ENCODE measurements around the gene C3orf22.

Gene C3orf22

DNA sequence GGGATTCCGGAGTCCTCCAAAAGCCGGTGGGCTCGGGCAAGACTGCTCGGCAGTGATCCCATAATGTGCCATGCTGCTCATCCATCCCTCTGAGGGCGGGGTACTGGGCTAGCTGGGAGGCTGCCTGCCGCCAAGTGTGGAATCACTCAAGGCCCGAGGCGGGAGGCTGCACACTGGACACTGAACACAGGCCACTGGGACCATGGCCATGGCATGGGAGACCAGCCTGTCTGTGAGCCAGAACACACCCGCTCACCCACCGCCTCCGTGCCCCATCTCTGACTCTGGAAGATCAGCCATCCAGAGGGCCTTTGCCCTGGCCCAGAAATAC, 1.4 kb downstream of the C3orf22 start:
- DNase-seq: no peak

DNA sequence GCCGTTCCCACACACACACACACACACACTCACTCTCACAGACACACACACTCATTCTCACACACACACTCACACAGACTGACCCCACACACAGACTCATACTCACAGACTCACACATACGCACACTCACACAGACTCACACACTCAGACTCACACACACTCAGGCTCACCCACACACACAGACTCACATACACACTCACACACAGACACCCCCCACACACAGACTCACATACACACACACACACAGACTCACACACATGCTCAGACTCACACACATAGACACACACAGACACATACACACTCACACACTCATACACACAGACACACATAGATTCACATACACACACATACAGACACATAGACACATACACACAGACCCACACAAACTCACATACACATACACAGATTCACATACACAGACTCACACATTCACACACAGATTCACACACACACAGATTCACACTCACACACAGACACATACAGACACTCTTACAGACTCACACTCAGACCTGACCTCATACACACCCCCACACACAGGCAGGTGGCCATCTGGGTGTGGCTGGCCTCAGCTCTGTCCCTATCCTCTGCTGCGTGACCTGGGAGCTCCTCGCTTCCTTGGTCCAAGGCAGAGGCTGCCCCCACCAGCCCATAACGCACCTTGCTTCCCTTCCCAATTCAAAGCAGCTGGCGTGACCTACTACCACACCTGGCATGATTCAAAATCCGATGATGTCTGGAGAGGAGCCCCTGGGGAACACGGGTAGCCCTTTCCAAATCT, 1.9 kb downstream of the C3orf22 start:
- no peak for DNase-seq

DNA sequence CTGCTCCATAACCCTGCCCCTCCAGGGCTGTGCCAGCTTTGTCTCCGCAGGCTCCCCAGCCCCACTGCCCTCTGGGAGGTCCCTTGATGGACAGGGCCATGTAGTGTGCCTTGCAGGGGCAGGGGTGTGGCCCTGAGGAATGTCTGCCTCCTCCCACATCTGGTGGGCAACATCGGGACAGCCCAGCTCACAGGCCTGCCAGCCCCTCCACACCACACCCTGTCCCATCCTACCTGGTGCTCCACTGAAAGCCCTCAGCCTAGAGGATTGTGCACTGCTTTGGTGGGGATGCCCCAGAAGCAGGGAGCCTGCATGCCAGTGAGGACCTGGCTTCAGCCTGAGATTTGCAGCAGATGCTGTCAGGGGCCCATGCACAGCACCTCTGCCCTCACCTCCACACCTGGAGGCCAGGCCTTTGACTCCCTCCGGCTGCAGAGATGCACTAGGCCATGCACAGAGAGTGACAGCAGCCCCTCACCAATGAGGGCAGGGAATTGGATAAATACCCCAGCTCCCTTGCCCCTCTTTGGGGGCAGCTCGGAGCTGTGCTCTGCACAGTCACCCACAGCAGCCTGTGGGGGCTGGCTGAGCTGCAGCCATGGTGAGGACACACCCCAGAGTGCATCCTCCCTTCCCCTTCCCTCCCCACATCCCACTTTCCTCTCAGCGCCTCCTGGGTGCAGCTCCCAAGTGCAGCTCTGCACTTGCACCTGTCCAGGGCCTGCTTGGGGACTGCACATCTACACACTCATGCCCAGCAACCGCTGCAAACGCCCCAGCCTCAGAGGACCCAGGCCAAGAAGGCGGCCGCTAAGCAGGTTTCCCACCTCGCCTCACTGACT, 2.7 kb downstream of the C3orf22 start:
- DNase-seq: no peak

DNA sequence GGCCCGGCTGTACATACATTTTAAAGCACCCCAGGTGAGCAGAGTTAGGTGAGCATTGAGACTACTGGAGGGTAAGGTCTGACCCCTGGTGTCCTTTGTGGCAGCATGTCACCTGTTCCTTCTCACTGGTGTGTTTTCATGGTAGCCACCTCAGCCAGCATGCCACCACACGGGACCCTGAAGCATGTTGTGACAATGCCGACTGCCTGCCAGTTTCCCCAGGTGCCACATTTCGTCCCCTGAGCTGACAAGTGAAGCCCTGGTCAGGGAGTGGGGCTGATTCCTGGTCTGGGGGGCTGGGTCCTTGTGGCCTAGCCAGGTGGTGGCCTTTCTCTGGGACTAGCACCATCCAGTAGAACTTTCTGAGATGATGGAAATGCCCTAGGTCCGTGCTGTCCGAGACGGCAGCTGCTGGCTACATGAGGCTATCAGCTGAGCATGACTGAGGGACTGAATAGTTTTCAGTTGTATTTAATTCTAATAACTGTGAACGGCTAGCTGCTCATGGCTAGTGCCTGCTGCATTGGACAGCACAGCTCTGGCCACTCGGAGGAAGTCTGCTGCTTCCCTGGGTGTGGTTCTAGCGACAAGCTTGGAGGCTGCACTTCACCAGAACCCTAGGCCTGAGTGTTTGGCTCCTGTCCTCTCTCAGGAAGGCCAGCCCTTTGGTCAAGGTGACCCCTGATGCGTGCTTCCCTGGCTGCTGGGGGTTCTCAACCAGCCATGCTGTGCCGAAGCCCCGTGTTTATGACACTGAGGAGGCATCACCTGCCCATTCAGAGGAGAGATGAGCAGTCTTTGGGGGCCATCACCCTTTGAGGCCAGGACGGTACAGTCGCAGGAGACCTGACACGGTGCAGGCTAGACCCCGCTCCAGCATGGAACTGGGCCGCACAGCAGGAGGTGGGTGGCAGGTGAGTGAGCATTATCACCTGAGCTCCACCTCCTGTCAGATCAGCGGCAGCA, 3.9 kb downstream of the C3orf22 start:
- no peak for DNase-seq

DNA sequence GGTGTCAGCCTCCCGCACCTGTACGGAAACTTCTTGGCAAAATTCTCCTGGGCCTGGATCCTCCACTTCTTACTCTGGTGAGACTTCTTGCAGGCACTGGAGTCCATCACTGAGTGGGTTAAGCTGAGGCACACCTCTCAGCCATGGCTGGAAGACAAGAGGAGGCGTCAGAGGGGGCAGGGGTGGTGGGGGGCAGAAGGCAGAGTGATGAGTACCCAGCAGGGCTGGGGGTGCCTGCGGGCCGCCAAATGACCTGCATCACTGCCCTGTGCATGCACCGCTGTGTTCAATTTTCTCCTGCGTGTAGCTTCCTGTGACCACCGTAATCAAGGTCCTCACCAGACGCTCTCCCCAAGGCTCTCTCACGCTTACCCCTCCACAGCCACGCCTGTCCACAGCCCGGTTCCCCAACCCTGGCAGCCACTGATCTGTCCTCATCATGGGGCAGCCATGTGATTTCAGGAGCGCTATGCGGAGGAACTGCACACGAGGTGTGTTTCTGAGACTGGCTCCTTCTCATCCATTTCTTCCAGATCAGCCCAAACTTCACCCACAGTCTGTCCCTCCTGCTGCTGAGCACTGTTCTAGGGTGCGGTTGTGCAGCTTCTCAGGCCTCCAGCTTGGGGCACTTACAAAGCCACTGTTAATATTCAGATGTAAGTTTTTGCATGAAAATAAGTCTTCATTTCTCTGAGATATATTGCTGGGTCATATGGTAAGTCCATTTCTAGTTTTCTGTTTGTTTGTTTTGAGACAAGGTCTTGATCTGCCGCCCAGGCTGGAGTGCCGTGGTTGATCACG, 5.2 kb downstream of the C3orf22 start:
- no peak for DNase-seq

DNA sequence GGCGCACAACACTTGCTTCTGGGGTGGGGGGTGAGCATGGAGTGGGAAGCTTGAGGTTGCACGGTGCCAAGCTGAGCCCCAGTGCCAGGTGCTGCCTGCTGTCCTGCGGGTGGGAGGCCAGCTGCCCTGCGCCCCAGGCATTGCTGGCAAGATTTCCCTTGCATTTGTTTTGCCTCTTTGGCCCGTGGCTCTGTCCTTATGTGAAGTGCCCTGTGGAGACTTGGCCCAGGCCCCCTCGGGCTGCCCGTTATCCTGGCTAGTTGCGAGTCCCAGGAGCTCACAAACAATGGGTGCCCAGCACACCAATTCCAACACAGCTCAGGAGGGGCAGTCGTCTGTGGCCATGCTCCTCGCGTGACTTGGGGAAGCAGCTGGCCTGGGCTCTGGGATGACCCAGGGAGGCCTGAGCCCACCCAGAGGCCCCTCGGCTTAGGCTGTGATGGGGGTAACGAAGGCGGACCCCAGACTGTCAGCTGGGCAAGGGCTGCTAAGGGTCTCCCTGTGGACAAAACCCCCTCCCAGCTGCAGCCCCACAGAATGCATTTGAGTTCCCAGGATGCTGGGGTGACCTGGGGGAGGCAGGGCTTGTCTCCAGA, 5.9 kb downstream of the C3orf22 start:
- DNase-seq: no peak

DNA sequence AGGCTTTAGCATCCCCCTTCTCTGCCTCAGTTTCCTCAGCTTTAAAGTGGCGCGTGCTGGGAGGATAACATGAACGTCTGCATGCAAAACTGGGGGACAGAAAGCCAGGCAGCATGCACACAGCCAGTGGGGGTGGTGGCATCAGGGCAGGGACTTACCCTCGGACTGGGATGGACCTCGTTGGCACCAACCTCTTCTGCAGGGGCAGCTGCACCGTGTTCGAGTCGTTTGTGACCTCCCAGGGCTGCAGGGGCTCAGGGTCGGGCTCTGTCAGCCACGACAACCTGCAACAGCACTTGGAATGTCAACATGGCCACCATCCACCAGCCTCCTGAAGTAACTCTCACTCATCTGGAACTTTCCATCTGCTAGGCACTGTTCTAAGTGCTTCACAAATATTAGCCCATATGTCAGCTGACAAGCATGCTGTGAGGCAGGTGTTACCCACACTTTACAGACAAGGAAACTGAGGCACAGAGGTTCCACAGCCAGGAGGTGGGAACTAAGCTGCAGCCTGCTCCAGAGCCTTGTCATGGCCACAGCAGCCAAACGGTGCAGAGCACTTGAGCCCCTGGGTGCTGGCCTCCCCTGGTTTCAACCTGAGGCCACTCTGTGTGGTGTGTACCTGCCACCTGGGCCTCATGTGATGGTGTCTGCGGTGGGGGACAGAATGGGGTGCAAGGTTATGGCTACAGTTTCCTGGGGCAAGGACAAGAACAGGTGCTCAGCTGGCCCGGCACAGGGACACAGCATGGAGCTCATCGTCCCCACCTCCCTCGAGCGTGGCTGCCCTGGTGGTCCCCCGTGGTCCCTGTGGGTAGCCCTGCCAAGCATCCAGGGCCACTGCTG, 6.7 kb downstream of the C3orf22 start:
- no peak for DNase-seq

DNA sequence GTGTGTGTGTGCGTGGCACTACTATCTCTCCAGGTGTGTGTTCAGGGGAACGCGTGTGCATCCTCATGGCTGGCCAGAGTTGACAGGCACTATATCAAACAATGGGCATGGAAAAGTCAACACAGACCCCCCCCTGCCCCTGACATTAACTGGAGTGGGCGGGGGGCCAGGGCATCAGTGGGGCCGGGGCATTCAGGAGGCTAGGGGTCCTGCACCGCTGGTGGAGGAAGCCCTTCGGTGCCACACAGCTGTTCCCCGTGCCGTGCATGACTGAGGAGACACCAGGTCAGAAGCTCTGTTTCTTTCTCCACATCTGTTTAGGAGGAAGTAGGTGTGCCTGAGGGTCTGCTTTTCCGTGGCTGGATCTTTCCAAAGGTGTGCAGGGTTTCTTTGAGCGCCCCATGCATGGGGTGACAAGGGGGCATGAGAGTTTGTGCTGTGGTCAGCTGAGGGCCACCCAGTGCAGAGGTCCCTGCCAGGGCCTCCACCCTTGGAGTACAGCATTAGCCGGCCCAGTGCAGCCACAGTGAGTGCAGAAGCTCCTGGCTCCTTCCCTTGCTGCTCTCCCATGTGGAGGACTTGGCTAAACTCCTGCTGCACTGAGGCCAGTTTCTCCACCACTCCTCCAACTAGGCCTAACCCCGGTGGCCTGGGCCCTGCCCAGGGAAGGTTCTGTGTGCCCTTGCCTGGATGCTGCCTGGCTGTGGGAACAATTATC, 7.5 kb downstream of the C3orf22 start:
- DNase-seq: peak in 5 of 56 donors; percentile 14 to 34 (median 17)

DNA sequence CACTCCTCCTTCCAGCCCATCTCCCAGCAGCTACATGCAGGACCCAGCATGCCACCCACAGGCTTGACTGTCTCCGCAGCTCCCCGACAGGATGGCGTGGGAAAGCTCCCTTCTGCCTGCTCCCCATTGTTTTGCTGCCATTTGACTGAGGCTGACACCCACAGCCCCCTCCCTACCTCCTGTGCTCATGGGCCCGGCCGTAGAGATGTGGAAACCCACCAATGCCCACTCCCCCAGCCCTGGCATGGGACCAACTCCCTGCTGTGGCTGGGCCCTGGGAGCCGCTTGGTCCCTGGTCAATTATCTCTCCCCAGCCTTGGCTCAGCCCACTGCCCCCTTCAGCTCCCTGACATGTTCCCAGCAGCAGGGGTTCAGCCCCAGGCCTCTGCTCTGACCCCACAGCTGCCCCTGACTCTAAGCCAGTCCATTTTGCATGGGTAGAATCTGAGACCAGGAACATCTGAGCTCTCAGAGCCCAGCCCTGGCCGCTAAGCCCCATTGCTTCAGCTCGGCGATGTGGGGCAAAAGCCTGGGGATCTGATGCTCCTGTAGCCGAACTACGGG, 8.2 kb downstream of the C3orf22 start:
- DNase-seq: no peak

DNA sequence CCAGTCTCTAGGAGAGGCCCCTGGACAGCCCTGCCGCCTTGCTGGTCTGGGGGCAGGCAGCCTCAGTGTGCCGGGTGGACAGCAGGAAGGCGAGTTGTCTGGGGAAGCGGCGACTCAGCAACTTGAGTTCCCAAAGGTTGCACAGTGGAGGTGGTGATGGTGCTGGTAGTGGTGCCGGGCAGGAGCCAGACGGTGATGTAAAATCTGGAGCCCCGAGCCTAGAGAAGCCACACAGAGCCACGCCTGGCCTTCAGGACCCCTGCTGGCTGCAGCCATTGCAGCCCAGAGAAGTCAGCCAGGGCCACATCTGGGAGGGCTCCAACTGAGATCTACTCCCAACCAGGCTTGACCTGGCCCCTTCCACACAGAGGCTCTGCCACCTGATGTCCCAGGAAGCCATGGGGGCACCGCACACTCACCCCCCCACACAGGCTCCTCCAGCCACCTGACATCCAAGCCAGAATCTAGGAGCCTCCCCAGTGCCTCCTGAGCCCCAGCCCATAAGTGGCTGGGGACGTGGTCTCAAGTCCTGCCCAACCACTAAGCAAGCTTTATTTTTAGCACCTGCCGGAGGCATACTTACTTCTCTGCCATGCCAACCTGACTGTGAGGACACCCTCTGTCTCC, 8.8 kb downstream of the C3orf22 start:
- DNase-seq: no peak

DNA sequence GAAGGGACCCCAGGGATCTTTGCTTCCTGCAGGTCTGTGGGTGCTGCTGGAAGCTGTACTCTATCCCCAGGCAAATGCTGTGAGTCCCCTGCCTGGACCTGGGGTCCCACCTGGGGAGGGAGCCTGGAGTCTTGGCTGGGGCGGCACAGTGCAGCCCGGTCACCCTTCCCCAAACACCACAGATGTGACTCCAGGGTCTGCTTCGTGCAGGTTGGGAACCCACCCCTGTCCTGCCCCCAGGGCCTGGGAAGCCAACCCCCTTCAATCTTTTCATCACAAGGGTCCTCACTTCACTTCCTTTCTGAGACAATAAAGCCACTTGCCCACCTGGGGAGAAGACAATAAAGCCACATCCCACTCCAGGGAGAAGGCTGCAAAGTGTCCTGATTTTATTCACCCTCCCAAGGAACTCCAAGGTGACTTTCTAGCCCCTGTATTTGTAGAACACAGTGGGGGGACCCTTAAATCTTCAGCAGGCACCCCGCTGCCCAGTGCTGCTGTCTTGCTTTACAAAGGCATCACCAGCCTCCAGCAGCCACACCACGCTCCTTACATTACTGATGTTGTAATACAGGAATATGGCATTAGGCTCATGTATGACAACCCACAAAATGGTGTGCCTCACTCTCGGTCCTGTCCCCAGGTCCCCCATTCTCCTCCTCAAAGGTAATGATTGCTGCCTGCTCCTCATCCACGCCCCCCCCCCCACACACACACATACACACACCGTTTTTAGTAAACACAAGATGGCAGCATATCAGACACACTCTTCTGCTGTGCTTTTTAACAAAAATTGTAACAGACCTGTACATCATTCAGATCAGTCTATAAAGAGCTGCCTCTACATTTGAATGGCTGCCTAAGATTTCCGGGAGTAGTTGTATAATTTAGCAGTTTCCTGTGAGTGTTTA, 9.9 kb downstream of the C3orf22 start:
- no peak for DNase-seq

DNA sequence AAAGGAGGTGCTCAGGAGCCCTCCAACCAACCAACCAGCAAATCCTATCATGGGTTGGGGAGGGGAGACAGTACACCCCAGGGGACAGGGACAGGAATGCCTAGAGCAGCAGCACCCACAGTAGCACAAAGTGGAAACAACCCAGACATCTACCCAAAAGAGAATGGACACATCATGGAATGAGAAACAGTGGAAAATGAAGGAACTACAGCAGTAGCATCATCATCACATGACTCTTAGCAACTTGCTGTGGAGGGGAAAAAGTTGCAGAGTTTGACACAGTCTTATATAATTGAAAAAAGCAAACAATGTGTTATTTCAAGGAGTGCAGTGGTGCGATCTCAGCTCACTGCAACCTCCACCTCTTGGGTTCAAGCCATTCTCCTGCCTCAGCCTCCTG, 11.0 kb downstream of the C3orf22 start:
- no peak for DNase-seq

DNA sequence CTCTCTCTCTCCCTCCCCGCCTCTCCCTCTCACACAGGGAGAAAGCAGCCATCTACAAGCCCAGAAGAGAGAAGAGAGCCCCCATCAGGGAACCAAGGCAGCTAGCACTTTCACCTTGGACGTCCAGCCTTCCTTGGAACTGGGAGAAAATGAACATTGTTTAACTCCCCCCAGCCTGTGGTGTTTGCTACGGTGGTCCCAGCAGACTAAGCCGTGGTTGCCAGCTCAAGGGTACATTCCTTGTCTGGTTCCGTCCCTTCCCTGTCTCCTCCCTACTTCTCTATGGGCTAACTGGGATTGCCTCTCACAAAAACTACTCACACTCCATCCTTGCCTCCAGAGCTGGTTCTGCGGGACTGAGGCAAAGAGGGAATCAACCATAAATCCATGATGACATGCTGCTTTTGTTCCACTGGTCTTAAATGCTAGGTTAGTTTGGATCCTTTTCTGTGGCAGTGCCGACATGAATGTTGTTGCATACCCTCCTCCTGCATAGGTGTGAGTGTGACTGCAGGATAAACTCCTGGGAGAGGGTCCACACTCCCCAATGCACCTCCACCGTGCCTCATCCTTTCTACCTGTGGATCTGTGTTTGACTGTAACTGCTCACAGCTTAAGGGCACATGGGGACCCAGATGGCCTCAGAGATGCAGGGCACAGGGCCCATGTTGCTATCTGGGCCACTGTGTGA, 12.0 kb downstream of the C3orf22 start:
- DNase-seq: no peak

DNA sequence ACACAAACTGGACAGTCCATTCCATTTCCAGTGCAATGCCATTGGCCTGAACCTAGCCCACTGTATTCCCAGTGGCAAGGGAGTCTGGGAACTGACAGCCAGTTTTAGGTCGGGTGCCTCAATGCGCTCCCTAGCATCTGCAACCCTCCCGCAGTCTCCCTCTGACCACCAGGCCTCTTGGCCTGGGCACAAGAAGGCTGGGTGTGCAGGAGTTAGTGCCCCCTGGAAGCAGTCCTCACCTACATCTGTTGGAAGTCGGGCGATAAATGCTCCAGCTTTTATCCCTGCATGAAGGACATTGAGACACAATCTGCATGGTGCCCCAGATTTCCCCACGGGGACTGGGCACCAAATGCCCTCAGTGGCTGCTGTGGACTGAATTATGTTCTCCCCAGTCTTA, 12.7 kb downstream of the C3orf22 start:
- no peak for DNase-seq

DNA sequence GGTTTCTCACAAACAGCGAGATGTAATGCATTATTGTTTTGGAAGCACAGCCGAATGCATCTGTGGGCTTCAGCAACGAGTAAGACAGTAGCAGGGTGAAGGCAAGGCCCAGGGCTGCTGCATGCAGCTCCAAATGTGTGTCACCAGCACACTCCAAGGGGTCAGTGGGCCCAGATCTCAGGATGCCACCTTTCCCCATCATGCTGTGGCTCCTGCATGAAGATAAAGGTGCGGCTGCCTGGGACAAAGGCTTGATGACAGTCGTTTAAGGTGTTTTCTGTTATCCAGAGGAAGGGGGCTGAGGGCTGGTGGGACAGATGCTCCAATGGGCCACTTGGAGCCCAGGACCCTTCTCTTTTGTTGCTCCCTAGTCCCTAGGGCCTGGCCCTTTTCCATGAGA, 13.2 kb downstream of the C3orf22 start:
- DNase-seq: no peak

DNA sequence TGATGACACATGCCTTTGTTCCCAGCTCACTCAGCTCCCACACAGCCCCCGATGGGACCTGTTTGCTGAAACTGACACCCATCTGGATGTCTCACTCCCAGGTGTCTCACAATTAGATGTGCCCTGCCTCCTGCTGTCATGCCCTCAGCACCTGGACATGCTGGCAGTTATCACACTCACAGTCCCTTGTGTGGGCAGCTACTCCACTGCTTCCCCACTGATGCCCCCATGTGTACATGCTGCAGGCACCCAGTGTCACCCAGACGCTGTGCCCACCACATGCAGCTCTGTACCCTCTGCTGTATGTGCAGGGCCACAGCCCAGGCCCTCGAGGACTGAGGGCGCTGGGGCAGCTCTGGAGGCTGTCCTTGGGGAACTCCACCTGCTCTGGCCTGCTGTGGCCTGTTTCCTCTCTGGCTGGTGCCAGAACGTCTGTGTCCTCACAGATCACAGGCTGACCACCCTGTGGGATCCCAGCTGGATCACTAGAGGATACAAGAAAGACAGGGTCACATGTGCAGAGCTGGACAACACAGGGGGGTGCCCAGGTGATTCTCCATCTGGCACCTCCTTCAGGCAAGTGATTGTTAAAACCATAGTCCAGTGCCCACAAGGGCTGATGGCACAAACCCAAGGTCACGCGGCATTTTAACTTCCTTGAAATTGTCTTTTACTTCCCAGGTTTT, 14.0 kb downstream of the C3orf22 start:
- DNase-seq: no peak

All from nucleus accumbens (tissue), 56 donors.